K562 (cell line): ENCODE data around the gene MAN1B1. TPM values are rescaled to one million over a fixed set of nuclear protein-coding genes. Genes with fewer than 3 reads are reported as not detected.

ENCODE experiments used
- CBX2 ChIP-seq: fragments of 200-600 bp; sonication (generic); IDR thresholded peaks from one replicate; pipeline ENCODE4 v1.6.1; 2012; ENCODE audit warnings: mild to moderate bottlenecking, low read length, inconsistent platforms; ENCODE audit not compliant: insufficient read depth, poor library complexity, severe bottlenecking
- DACH1 ChIP-seq: fragments of 450-650 bp; IDR thresholded peaks from 2 replicates; pipeline ENCODE4 v1.6.1; 2018; ENCODE audit not compliant: partially characterized antibody
- DIDO1 ChIP-seq: fragments of 450-650 bp; IDR thresholded peaks from 2 replicates; pipeline ENCODE4 v1.6.1; 2016; ENCODE audit warnings: low read depth, missing biosample characterization, missing genetic modification characterization
- MXD1 ChIP-seq: fragments of 250-450 bp; sonication (Bioruptor Pico); IDR thresholded peaks from 2 replicates; pipeline ENCODE4 v1.8.0; 2021; ENCODE audit warnings: borderline replicate concordance, mild to moderate bottlenecking, moderate library complexity; ENCODE audit not compliant: poor library complexity, severe bottlenecking
- NFATC3 ChIP-seq: fragments of 450-650 bp; IDR thresholded peaks from 2 replicates; pipeline ENCODE4 v1.6.1; 2017; ENCODE audit warnings: mild to moderate bottlenecking
- NFRKB ChIP-seq: fragments of 450-650 bp; IDR thresholded peaks from 2 replicates; pipeline ENCODE4 v1.6.1; 2016; ENCODE audit warnings: low read depth
- RAD51 ChIP-seq: fragments of 450-650 bp; IDR thresholded peaks from 2 replicates; pipeline ENCODE4 v1.7.1; 2016; ENCODE audit warnings: low read depth, mild to moderate bottlenecking, borderline replicate concordance
- SIN3B ChIP-seq: fragments of 450-650 bp; IDR thresholded peaks from 2 replicates; pipeline ENCODE4 v1.6.1; 2017; ENCODE audit warnings: low read depth, mild to moderate bottlenecking, moderate library complexity
- SMAD1 ChIP-seq: fragments of 150-350 bp; IDR thresholded peaks from 2 replicates; pipeline ENCODE4 v1.6.1; 2014; ENCODE audit warnings: low read length, low read depth; ENCODE audit not compliant: partially characterized antibody
- ZC3H4 ChIP-seq: sonication (generic); formaldehyde crosslinking; IDR thresholded peaks from 2 replicates; pipeline ENCODE4 v1.9.0; 2021; ENCODE audit warnings: missing genetic modification reagents, borderline replicate concordance
- ZNF592 ChIP-seq: fragments of 450-650 bp; IDR thresholded peaks from 2 replicates; pipeline ENCODE4 v1.6.1; 2017; ENCODE audit warnings: antibody characterized with exemption, mild to moderate bottlenecking
- polyA plus RNA-seq, 8 experiments: library from polyadenylated mRNA; depleted of rRNA in 4 of 8; stranded (reverse) in 5 of 8; unstranded in 3 of 8; fragments of >200 nt; fragmentation: Nextera tagmentation in 2 of 8; fragmentation: Illumina TruSeq in 1 of 8; extraction: Ambion mirVana in 2 of 8; extraction: Trizol in 1 of 8; gene quantifications; 2 replicates each; pipeline versions ENCODE4 v1.2.1 to v1.2.3, GENCODE V29; 2011 to 2014; ENCODE audit warnings: inconsistent platforms in 1 of 8, missing spikeins in 1 of 8
- total RNA-seq, 7 experiments: library from RNA; depleted of rRNA in 6 of 7; stranded (reverse); fragments of >200 nt in 6 of 7; fragmentation: Illumina TruSeq in 2 of 7; extraction: Trizol in 2 of 7; gene quantifications; 2 replicates each; pipeline versions ENCODE4 v1.2.1 to v1.2.3, GENCODE V29; 2011 to 2021; ENCODE audit warnings: low replicate concordance in 1 of 7
- TF ChIP-seq, protein P1 (sequence below): sonication (generic); formaldehyde crosslinking; IDR thresholded peaks from 2 replicates; pipeline ENCODE4 v1.8.1; 2023; ENCODE audit warnings: mild to moderate bottlenecking, missing genetic modification reagents, moderate library complexity
- TF ChIP-seq, protein P2 (sequence below): fragments of 450-650 bp; IDR thresholded peaks from 2 replicates; pipeline ENCODE4 v1.6.1; 2016; ENCODE audit warnings: low read depth

MAN1B1 gene
- total and polyA plus RNA-seq, 9 of the 15 experiments (the other 6 are each of a cell fraction or from before 2014, with no cell fraction given) = 0.55 to 36.6 (median 27.3) TPM

GRCh38 chr9:137129456-137130175 lies 42.8 kb downstream of the MAN1B1 start (continued):
- TF ChIP-seq ZC3H4 (CRISPR knock-in tag) (no peak), DACH1 (no peak), ZNF592 (0 out of 2 replicates have a peak, but pooled peaks have one; percentile 19), MXD1 (CRISPR knock-in tag) (no peak), SMAD1 (peak; percentile 51), RAD51 (no peak), CBX2 (no peak), NFATC3 (no peak), DIDO1 (tag) (no peak), SIN3B (peak; percentile 75), NFRKB (no peak; the same call in 1 of the 2 replicates)
- TF ChIP-seq, protein P1, sequence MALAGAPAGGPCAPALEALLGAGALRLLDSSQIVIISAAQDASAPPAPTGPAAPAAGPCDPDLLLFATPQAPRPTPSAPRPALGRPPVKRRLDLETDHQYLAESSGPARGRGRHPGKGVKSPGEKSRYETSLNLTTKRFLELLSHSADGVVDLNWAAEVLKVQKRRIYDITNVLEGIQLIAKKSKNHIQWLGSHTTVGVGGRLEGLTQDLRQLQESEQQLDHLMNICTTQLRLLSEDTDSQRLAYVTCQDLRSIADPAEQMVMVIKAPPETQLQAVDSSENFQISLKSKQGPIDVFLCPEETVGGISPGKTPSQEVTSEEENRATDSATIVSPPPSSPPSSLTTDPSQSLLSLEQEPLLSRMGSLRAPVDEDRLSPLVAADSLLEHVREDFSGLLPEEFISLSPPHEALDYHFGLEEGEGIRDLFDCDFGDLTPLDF (CRISPR knock-in tag) = 0 out of 2 replicates have a peak, but pooled peaks have one; percentile 6
- TF ChIP-seq, protein P2, sequence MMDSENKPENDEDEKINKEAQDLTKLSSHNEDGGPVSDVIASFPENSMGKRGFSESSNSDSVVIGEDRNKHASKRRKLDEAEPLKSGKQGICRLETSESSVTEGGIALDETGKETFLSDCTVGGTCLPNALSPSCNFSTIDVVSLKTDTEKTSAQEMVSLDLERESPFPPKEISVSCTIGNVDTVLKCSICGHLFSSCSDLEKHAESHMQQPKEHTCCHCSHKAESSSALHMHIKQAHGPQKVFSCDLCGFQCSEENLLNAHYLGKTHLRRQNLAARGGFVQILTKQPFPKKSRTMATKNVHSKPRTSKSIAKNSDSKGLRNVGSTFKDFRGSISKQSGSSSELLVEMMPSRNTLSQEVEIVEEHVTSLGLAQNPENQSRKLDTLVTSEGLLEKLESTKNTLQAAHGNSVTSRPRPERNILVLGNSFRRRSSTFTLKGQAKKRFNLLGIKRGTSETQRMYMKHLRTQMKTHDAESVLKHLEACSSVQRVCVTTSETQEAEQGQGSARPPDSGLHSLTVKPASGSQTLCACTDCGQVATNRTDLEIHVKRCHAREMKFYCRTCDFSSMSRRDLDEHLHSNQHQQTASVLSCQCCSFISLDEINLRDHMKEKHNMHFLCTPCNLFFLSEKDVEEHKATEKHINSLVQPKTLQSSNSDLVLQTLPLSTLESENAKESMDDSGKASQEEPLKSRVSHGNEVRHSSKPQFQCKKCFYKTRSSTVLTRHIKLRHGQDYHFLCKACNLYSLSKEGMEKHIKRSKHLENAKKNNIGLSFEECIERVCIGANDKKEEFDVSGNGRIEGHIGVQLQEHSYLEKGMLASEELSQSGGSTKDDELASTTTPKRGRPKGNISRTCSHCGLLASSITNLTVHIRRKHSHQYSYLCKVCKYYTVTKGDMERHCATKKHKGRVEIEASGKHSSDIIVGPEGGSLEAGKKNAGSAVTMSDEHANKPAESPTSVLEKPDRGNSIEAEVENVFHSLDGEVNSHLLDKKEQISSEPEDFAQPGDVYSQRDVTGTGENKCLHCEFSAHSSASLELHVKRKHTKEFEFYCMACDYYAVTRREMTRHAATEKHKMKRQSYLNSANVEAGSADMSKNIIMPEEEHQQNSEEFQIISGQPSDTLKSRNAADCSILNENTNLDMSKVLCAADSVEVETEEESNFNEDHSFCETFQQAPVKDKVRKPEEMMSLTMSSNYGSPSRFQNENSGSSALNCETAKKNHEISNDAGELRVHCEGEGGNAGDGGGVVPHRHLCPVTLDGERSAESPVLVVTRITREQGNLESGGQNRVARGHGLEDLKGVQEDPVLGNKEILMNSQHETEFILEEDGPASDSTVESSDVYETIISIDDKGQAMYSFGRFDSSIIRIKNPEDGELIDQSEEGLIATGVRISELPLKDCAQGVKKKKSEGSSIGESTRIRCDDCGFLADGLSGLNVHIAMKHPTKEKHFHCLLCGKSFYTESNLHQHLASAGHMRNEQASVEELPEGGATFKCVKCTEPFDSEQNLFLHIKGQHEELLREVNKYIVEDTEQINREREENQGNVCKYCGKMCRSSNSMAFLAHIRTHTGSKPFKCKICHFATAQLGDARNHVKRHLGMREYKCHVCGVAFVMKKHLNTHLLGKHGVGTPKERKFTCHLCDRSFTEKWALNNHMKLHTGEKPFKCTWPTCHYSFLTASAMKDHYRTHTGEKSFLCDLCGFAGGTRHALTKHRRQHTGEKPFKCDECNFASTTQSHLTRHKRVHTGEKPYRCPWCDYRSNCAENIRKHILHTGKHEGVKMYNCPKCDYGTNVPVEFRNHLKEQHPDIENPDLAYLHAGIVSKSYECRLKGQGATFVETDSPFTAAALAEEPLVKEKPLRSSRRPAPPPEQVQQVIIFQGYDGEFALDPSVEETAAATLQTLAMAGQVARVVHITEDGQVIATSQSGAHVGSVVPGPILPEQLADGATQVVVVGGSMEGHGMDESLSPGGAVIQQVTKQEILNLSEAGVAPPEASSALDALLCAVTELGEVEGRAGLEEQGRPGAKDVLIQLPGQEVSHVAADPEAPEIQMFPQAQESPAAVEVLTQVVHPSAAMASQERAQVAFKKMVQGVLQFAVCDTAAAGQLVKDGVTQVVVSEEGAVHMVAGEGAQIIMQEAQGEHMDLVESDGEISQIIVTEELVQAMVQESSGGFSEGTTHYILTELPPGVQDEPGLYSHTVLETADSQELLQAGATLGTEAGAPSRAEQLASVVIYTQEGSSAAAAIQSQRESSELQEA = no peak
